Measurements from ENCODE around the gene TAS2R43. TPM values are rescaled to one million over a fixed set of nuclear protein-coding genes. Genes with fewer than 3 reads are reported as not detected.

Gene TAS2R43, protein sequence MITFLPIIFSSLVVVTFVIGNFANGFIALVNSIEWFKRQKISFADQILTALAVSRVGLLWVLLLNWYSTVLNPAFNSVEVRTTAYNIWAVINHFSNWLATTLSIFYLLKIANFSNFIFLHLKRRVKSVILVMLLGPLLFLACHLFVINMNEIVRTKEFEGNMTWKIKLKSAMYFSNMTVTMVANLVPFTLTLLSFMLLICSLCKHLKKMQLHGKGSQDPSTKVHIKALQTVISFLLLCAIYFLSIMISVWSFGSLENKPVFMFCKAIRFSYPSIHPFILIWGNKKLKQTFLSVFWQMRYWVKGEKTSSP
- total RNA-seq (ENCODE audit: unreplicated experiment), result 1.5 TPM
- long read RNA-seq, result 0 reads

DNA sequence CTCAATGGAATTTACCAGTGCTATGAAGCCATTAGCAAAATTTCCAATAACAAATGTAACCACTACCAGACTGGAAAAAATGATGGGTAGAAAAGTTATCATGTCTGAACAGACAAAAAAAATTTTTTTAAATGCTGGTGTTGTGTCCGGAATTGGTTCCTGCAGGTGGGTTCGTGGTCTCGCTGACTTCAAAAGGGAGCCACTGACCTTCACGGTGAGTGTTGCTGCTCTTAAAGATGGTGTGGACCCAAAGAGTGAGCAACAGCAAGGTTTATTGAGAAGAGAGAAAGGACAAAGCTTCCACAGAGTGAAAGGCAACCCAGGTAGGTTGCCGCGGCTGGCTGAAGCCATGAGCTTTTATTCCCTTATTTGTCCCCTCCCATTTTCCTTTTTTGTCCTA, at the start of gene TAS2R43:
Gene TAS2R43, minus strand, starts transcription at position 186 of the 400 bp plus-strand sequence. Its CDS starts 84 bp downstream, at position 102.
- DNase-seq, result no peak
- no peaks in the 10 kb centered on the region for H3K4me1 Mint-ChIP-seq (ENCODE audit: low read depth, unreplicated experiment)
- H3K4me3 Mint-ChIP-seq (ENCODE audit: unreplicated experiment), result no peak within 1 kb of the TSS
- TF ChIP-seq, protein P1, sequence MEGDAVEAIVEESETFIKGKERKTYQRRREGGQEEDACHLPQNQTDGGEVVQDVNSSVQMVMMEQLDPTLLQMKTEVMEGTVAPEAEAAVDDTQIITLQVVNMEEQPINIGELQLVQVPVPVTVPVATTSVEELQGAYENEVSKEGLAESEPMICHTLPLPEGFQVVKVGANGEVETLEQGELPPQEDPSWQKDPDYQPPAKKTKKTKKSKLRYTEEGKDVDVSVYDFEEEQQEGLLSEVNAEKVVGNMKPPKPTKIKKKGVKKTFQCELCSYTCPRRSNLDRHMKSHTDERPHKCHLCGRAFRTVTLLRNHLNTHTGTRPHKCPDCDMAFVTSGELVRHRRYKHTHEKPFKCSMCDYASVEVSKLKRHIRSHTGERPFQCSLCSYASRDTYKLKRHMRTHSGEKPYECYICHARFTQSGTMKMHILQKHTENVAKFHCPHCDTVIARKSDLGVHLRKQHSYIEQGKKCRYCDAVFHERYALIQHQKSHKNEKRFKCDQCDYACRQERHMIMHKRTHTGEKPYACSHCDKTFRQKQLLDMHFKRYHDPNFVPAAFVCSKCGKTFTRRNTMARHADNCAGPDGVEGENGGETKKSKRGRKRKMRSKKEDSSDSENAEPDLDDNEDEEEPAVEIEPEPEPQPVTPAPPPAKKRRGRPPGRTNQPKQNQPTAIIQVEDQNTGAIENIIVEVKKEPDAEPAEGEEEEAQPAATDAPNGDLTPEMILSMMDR (IDR thresholded peaks at IDR 0.05; ENCODE audit: partially characterized antibody, unreplicated experiment), result no peak
- H3K36me3 Mint-ChIP-seq (ENCODE audit: unreplicated experiment), result no peaks in the 10 kb centered on the region
- no peaks in the 10 kb centered on the region for H3K27me3 Mint-ChIP-seq (ENCODE audit: unreplicated experiment)
- H3K9me3 Mint-ChIP-seq (ENCODE audit: unreplicated experiment), result no peaks in the 10 kb centered on the region
- H3K27ac Mint-ChIP-seq (ENCODE audit: unreplicated experiment), result no peak within 1 kb of the TSS

DNA sequence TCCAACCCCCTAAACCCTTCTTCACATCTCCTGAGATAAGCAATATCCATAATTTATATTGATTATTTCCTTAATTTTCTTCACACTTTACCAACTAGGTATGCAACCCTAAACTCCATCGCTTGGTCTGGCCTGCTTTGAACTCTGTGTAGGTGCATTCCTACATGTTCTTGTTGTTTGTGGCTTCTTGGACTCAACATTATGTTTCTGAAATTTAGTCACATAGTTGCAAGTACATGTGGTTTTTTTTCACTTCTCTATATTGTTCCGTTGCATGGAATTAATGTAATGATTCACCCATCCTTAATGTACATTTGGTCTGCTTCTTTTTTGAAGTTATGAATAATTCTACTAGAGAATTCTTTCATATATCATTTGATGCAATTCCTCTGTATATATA, 44.0 kb upstream of the TAS2R43 start:
- H3K4me1 Mint-ChIP-seq (ENCODE audit: low read depth, unreplicated experiment), result peaks cover 2% of the 10 kb centered on the region
- H3K36me3 Mint-ChIP-seq (ENCODE audit: unreplicated experiment), result no peaks in the 10 kb centered on the region
- H3K9me3 Mint-ChIP-seq (ENCODE audit: unreplicated experiment), result no peaks in the 10 kb centered on the region

DNA sequence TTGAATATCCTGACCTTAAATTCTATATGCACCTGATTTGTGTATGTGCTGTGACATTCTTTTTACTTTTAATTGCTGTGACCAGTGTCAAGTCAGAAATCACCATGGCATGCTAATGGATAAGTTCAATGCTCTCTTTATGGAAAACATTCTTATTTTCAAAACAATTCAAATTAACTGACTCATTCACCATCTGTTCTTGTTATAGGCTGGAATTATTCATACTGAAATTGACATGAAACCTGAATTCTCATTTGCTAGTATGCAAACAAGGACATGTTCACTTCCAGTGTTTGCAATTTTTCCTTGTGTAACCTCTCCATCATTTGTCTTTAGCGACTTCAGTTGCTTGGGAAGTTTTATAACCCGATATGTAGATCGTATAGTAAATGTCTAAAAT, 42.2 kb upstream of the TAS2R43 start, which contains the start of gene TAS2R30:
Gene TAS2R30, minus strand, starts transcription at position 340 of the 400 bp plus-strand sequence. CDS start 400 bp downstream, outside the sequence.
- H3K4me3 Mint-ChIP-seq (ENCODE audit: unreplicated experiment), result no peak within 1 kb of the TSS
- H3K27ac Mint-ChIP-seq (ENCODE audit: unreplicated experiment), result no peak within 1 kb of the TSS
- no peak for DNase-seq
- no peaks in the 10 kb centered on the region for H3K36me3 Mint-ChIP-seq (ENCODE audit: unreplicated experiment)
- H3K27me3 Mint-ChIP-seq (ENCODE audit: unreplicated experiment), result no peaks in the 10 kb centered on the region
- peaks cover 7% of the 10 kb centered on the region for H3K4me1 Mint-ChIP-seq (ENCODE audit: low read depth, unreplicated experiment)
- H3K9me3 Mint-ChIP-seq (ENCODE audit: unreplicated experiment), result no peaks in the 10 kb centered on the region
- TF ChIP-seq, protein P1 (IDR thresholded peaks at IDR 0.05; ENCODE audit: partially characterized antibody, unreplicated experiment), result no peak

More for the DNA sequence above, 44.0 kb upstream of the TAS2R43 start:
- TF ChIP-seq, protein P1 (IDR thresholded peaks at IDR 0.05; ENCODE audit: partially characterized antibody, unreplicated experiment), result no peak
- Mint-ChIP-seq H3K4me3 (ENCODE audit: unreplicated experiment) (no peak overlapping the region), H3K27me3 (ENCODE audit: unreplicated experiment) (no peaks in the 10 kb centered on the region), H3K27ac (ENCODE audit: unreplicated experiment) (no peak overlapping the region)
- DNase-seq, result no peak

DNA sequence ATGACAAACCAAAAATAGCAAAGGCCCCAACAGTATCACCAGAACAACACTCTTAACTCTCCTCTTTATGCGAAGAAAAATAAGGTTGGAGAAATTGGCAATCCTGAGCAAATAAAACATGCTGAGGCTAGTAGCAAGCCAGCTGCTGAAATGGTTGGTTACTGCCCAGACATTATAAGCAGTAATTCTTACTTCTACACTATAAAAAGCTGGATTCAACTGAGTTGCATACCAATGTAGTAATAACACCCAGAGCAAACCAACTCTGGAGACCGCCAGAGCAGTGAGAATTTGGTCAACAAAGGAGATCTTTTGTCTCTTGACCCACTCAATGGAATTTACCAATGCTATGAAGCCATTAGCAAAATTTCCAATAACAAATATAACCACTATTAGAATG, 41.7 kb upstream of the TAS2R43 start:
- Mint-ChIP-seq H3K27ac (ENCODE audit: unreplicated experiment) (no peak overlapping the region), H3K36me3 (ENCODE audit: unreplicated experiment) (no peaks in the 10 kb centered on the region)
- TF ChIP-seq, protein P1 (IDR thresholded peaks at IDR 0.05; ENCODE audit: partially characterized antibody, unreplicated experiment), result no peak

DNA sequence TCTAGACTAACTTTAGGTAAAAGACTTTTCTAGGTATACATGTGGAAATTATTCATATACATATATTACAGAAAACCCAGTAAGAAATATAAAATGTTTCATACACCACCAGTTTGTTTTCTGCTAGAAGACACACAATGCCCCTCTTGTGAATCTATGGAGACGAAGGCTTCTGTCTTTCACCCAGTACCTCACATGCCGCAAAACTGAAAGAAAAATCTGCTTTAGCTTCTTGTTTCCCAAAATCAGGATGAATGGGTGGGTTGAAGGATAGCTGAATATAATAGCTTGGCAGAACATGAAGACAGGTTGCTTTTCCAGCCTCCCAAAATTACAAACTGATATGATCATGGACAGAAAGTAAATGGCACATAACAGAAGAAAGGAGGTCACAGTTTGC, 41.0 kb upstream of the TAS2R43 start:
- no peaks in the 10 kb centered on the region for H3K27me3 Mint-ChIP-seq (ENCODE audit: unreplicated experiment)
- no peak overlapping the region for H3K27ac Mint-ChIP-seq (ENCODE audit: unreplicated experiment)
- TF ChIP-seq, protein P1 (IDR thresholded peaks at IDR 0.05; ENCODE audit: partially characterized antibody, unreplicated experiment), result no peak
- H3K36me3 Mint-ChIP-seq (ENCODE audit: unreplicated experiment), result no peaks in the 10 kb centered on the region
- no peak for DNase-seq
- peaks cover 7% of the 10 kb centered on the region for H3K4me1 Mint-ChIP-seq (ENCODE audit: low read depth, unreplicated experiment)
- no peaks in the 10 kb centered on the region for H3K9me3 Mint-ChIP-seq (ENCODE audit: unreplicated experiment)
- H3K4me3 Mint-ChIP-seq (ENCODE audit: unreplicated experiment), result no peak overlapping the region

More for the DNA sequence above, 41.7 kb upstream of the TAS2R43 start:
- Mint-ChIP-seq H3K4me1 (ENCODE audit: low read depth, unreplicated experiment) (peaks cover 7% of the 10 kb centered on the region), H3K9me3 (ENCODE audit: unreplicated experiment) (no peaks in the 10 kb centered on the region), H3K4me3 (ENCODE audit: unreplicated experiment) (no peak overlapping the region), H3K27me3 (ENCODE audit: unreplicated experiment) (no peaks in the 10 kb centered on the region)
- DNase-seq, result no peak
